Ishikawa (cell line): ENCODE data around the gene ATRNL1.

Experiments used
- CEBPB ChIP-seq: IDR thresholded peaks from 2 replicates; pipeline ENCODE4 v1.6.1; 2012
- CREB1 ChIP-seq: IDR thresholded peaks from 2 replicates; pipeline ENCODE4 v1.6.1; 2012; ENCODE audit warnings: low read depth
- EGR1 ChIP-seq: IDR thresholded peaks from 2 replicates; pipeline ENCODE4 v1.6.1; 2012
- EP300 ChIP-seq: IDR thresholded peaks from 2 replicates; pipeline ENCODE4 v1.6.1; 2012; ENCODE audit warnings: borderline replicate concordance
- FOXM1 ChIP-seq: IDR thresholded peaks from 2 replicates; pipeline ENCODE4 v1.6.1; 2012; ENCODE audit warnings: low read depth, borderline replicate concordance
- NFIC ChIP-seq: IDR thresholded peaks from 2 replicates; pipeline ENCODE4 v1.6.1; 2012
- RAD21 ChIP-seq: IDR thresholded peaks from 2 replicates; pipeline ENCODE4 v1.6.1; 2012; ENCODE audit warnings: low read depth
- TAF1 ChIP-seq: IDR thresholded peaks from 2 replicates; pipeline ENCODE4 v1.6.1; 2012; ENCODE audit warnings: low read depth, mild to moderate bottlenecking
- TCF12 ChIP-seq: IDR thresholded peaks from 2 replicates; pipeline ENCODE4 v1.6.1; 2012; ENCODE audit warnings: low read depth
- TEAD4 ChIP-seq: IDR thresholded peaks from 2 replicates; pipeline ENCODE4 v1.6.1; 2012
- YY1 ChIP-seq: IDR thresholded peaks from 2 replicates; pipeline ENCODE4 v1.6.1; 2012; ENCODE audit warnings: low read depth
- ZBTB7A ChIP-seq: IDR thresholded peaks from 2 replicates; pipeline ENCODE4 v1.6.1; 2012; ENCODE audit warnings: low read depth
- TF ChIP-seq, protein P1 (sequence below): IDR thresholded peaks from 2 replicates; pipeline ENCODE4 v1.6.1; 2012; ENCODE audit warnings: low read depth, mild to moderate bottlenecking
- TF ChIP-seq, protein P2 (sequence below): IDR thresholded peaks from 2 replicates; pipeline ENCODE4 v1.6.1; 2012
- TF ChIP-seq, protein P3 (sequence below): IDR thresholded peaks from 2 replicates; pipeline ENCODE4 v1.6.1; 2012

ATRNL1 gene

DNA sequence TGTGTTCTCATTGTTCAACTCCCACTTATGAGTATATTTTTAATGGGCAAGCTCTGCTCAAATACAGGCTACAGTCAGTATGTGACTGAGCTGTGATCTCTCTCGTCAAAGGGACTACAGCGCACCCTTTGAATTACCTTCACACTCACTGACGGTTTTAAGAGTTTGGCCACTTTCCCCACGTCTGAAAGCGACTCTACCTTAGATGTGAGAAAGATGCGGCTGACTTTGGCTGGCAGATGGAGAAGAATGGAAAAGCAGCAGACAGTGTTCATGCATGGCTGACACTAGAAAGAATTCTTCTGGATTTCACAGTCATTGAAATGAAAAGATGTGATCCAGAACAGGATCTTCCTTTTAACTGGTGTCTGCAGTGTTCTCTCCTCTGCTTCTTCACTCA lies 2.0 kb upstream of the ATRNL1 start:
- TF ChIP-seq TAF1 (no peak), EGR1 (no peak), FOXM1 (no peak), EP300 (no peak), YY1 (no peak), TEAD4 (no peak), CEBPB (no peak), TCF12 (no peak), ZBTB7A (no peak), RAD21 (no peak), NFIC (no peak), CREB1 (no peak)
- TF ChIP-seq, protein P1, sequence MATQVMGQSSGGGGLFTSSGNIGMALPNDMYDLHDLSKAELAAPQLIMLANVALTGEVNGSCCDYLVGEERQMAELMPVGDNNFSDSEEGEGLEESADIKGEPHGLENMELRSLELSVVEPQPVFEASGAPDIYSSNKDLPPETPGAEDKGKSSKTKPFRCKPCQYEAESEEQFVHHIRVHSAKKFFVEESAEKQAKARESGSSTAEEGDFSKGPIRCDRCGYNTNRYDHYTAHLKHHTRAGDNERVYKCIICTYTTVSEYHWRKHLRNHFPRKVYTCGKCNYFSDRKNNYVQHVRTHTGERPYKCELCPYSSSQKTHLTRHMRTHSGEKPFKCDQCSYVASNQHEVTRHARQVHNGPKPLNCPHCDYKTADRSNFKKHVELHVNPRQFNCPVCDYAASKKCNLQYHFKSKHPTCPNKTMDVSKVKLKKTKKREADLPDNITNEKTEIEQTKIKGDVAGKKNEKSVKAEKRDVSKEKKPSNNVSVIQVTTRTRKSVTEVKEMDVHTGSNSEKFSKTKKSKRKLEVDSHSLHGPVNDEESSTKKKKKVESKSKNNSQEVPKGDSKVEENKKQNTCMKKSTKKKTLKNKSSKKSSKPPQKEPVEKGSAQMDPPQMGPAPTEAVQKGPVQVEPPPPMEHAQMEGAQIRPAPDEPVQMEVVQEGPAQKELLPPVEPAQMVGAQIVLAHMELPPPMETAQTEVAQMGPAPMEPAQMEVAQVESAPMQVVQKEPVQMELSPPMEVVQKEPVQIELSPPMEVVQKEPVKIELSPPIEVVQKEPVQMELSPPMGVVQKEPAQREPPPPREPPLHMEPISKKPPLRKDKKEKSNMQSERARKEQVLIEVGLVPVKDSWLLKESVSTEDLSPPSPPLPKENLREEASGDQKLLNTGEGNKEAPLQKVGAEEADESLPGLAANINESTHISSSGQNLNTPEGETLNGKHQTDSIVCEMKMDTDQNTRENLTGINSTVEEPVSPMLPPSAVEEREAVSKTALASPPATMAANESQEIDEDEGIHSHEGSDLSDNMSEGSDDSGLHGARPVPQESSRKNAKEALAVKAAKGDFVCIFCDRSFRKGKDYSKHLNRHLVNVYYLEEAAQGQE: no peak
- TF ChIP-seq, protein P2, sequence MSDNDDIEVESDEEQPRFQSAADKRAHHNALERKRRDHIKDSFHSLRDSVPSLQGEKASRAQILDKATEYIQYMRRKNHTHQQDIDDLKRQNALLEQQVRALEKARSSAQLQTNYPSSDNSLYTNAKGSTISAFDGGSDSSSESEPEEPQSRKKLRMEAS: no peak
- TF ChIP-seq, protein P3, sequence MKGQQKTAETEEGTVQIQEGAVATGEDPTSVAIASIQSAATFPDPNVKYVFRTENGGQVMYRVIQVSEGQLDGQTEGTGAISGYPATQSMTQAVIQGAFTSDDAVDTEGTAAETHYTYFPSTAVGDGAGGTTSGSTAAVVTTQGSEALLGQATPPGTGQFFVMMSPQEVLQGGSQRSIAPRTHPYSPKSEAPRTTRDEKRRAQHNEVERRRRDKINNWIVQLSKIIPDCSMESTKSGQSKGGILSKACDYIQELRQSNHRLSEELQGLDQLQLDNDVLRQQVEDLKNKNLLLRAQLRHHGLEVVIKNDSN: no peak

DNA sequence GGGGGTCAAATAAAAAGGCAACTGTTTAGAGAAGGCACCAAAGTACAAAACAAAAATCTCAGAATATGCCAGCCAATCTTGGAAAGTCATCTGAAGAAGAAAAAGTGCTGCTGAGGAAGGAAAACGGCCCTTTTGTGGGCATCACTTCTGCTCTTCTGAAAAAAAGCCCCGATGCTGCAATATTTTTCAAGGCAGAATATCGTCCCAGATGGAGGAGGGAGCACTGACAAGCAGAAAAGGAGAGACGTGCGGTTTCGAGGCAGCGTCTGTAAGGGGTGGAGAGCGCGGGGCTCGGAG lies 959 bp upstream of the ATRNL1 start:
- TF ChIP-seq, protein P3: no peak
- TF ChIP-seq, protein P1: no peak

DNA sequence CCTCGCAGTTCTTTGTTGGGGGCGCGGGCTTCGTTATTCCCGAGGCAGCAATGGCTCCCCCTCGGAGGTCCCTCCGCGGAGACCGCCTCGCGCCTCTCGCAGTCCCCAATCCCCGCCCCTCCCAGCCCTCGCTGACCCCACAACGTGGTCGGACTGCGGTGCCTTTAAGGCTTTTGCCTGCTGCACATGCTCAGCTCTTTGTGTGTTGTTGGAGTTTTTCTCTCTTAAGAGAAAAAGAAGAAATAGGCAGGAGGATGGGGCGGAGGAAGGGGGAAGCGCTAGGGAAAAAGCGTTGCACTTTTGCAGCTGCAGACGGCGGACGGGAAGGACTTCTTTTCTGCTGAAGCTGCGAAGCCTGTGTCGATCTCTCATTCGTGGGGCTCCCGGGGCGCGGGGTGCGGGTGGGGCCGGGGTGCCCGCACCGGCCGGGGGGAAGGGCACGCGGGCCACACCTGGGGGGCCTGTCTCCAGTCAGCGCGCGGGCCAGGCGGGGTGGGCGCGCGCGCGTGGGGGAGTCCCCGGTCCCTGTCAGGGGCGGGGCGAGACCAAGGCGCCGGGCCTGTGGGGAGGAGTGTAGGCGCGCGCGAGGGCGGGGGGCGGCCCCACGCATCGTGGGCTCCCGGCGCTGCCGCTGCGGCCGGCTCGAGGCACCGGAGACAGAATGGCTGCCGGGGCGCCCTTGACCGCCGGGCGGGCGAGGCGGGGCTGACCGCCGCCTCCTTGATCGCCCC lies 445 bp upstream of the ATRNL1 start:
- TF ChIP-seq ZBTB7A (0 out of 2 replicates have a peak, but pooled peaks have one; percentile 9), CEBPB (no peak), EGR1 (no peak)
- TF ChIP-seq, protein P2: peak; percentile 64

DNA sequence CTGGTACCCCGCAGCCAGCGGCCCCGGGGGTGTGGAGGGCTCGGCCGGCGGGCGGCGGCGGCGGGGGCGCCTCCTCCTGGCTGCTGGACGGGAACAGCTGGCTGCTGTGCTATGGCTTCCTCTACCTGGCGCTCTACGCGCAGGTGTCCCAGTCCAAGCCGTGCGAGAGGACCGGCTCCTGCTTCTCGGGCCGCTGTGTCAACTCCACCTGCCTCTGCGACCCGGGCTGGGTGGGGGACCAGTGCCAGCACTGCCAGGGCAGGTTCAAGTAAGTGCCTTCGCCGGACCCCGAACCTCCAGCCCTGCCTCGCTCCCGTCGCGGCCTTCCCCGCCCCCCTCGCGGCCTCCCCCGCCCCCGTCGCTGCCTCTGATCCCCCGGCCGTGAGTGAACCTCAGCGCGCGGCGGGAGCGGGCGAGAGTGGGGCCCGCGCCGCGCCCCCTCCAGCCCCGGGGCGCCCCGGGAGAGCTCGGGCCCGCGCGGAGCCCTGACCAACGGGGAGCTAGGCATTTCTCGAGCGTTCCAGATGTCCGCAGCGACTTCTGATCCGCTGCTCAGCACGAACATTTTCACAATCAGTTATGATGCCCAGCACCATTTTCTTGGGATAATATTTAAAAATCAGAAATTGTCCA lies 727 bp downstream of the ATRNL1 start:
- TF ChIP-seq EGR1 (no peak), NFIC (no peak), TCF12 (no peak), RAD21 (no peak)

DNA sequence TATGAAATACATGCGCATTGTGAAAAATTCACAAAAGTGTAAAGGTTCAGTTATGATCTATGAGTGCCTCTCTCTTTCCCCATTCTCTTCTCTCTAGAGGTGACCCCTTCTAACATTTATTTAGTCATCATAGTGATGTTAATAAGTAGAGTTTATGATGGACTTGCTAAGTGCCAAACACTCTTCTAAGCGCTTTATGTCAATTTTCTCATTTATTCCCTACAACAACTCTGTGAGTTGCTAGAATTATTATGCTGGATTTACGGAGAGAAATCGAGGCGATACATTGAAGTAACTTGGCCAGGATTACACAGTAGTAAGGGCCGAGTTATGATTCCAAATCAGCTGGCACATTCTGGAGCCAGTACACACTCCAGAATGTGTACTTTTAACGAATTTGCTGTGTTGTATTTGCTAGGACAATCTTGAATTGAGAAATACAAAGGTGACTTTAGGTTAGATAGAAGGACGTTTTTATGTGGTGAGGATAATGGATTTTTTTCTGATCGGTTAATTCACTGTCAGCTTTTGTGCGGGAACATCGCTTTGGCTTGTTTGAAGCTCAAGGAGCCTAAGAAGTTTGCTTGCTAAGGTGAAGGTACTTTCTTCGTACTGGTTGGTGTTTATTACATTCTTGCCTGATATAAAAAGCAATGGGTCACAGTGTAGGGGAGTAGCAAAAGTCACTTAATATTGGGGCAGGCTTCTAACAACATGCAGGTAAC lies 1.4 kb downstream of the ATRNL1 start:
- TF ChIP-seq ZBTB7A (no peak), EP300 (no peak), TAF1 (no peak), FOXM1 (no peak), EGR1 (no peak), CEBPB (no peak), NFIC (no peak), CREB1 (no peak), TCF12 (no peak)
- TF ChIP-seq, protein P3: no peak
- TF ChIP-seq, protein P2: no peak
- TF ChIP-seq, protein P1: no peak
